ENCODE data around the gene ASTN2.

- TF ChIP-seq CTCF (IDR thresholded peaks at IDR 0.05; ENCODE audit: extremely low read depth in 1 of 2, insufficient read depth in 1 of 2, low read depth in 1 of 2, low read length in 2 of 2) = no peak
- no peak for TF ChIP-seq FOS (IDR thresholded peaks at IDR 0.05; ENCODE audit: borderline replicate concordance, insufficient read depth, low read length)
- TF ChIP-seq POLR2AphosphoS5 (IDR thresholded peaks at IDR 0.05; ENCODE audit: insufficient read depth, low read depth, low read length) = no peak
- no peak for TF ChIP-seq POLR2A (IDR thresholded peaks at IDR 0.05; ENCODE audit: low read depth, low read length)
Observed at GRCh38 chr9:116381350-116381749, 1033.5 kb downstream of the ASTN2 start.

Measured in endothelial cell of umbilical vein (primary cell).